Endometrium (tissue), 2 donors: Measurements from ENCODE around the gene ABHD4.
"Not testable (repeated sequence)": the region's sequence is repeated elsewhere in the genome, so short reads cannot be mapped to it uniquely, and the experiment has no call there.

Experiments
- FAIRE-seq: peaks from 2 replicates; lab custom pipeline; 2012; peaks lifted over from hg19 to GRCh38; lab: Jason Lieb, UNC
- donor health status: control.
- donor health status: control.

The ABHD4 gene

DNA sequence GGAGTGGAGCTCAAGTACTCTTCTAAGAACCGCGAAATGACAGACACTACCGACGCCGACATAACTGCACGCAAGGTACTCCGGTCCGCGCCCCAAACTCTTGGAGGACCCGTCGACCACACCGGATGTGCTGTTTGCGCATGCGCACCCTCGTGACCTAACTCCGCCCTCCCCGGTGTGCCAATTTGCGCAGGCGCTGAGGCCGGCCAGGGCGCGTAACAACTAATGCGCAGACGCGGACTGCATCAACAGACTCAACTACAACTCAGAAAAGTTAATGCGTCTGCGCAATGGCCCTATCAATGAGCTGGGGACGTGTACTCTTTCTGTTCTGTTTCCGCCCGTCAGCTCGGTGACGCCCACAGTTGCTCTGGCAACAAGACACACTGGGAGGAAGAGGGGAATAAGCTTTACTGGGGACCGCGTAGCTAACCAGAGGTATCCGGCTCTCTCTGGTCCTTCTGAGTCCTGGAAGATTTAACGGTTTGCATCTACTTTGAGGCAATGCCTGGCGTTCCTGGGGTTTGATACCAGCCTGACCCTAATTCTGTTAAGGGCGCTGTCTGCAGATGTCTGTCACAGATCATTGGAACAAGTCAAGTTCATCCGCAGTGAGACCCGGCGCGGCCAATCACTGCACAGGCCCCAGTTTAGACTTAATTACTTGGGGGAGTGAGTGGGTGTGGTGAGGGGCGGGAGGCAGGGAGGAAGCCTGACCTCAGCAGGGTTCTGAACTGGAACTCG lies 8.8 kb upstream of the ABHD4 start, which contains the start of gene DAD1:
Gene DAD1, minus strand, starts transcription at position 129 of the 744 bp plus-strand sequence. Its CDS starts 67 bp downstream, at position 62.
- FAIRE-seq, result peak; percentile 98

- no peak for FAIRE-seq
Measured at GRCh38 chr14:22593189-22593588, 4.9 kb upstream of the ABHD4 start.

GRCh38 chr14:22593601-22594000 lies 4.5 kb upstream of the ABHD4 start:
- FAIRE-seq, result no peak

DNA sequence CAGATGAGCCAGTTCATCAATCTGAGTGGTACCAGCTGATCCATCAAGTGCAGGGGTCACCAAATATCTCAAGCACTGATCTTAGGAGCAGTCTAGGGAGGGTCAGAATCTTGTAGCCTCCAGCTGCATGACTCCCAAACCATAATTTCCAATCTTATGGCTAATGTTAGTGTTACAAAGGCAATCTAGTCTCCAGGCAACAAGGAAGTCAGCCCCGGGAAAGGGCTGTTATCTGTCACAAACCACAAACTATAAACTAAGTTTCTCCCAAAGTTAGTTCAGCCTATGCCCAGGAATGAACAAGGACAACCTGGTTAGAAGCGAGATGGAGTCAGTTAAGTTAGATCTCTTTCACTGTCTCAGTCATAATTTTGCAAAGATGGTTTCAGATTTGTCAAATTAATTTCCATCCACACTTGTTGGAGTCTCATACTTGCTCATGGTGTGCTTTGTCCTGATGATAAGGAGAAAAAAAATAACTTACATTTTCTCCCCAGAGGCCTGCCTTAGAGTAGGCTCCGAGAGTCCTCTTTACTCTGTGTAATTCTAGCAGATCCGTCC lies 3.9 kb upstream of the ABHD4 start:
- no peak for FAIRE-seq

DNA sequence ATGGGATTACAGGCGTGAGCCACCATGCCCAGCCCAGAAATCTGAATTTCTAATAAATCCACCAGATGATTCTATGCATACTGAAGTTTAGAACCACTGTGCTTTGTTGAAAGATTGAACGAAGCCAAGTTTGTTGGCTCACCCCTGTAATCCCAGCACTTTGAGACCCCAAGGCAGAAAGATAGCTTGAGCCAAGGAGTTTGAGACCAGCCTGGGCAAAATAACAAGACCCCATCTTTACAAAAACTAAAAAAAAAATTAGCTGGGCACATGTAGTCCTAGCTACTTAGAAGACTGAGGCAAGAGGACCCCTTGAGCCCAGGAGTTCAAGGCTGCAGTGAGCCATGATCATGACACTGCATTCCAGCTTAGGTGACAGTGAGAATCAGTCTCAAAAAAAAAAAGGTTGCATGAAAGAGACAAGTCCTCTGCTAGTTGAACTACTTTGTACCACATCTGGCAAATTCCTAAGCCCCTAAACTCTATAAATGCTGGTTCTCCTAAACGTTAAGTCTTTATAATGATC lies 1.7 kb upstream of the ABHD4 start:
- FAIRE-seq, result no peak

- no peak for FAIRE-seq
Measured at GRCh38 chr14:22597265-22597664, 835 bp upstream of the ABHD4 start.

DNA sequence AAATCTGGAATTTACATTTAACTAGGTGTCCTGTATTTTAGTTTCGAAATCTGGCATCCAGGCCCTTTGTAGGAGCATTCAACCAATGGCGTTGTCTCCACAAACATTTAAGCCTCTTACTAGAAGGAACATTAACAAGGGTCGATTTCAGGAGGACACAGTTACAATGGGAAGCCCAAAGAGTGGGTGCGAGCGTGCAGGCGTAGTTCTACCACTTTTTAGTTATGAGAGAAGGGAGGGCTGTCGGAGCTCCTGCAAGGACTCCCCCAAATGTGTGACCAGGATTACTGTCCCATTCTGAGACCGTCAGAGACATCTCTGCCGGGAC lies 365 bp upstream of the ABHD4 start:
- FAIRE-seq, result no peak

GRCh38 chr14:22598896-22599244 lies 770 bp downstream of the ABHD4 start:
- no peak for FAIRE-seq

DNA sequence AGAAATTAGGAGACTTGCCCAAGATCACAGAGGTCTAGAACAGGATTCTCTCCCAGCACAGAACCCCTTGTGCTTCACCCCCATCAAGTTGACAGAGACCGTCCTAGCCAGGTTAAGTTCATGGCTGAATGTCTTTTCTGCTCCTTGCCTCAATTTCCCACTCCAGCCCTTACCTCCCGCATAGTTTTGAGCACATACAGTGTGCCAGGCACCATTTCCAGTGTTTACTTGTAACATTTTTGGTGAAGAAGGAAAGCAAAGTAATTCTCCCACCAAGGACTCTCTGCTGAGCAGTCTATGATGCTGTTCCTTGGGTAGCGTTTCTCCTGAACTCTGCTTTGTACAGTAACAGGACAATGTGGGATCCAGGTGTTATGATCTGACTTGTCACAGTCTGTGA lies 1.2 kb downstream of the ABHD4 start:
- FAIRE-seq, result no peak

- no peak for FAIRE-seq
Measured at GRCh38 chr14:22600027-22600426, 1.9 kb downstream of the ABHD4 start.

DNA sequence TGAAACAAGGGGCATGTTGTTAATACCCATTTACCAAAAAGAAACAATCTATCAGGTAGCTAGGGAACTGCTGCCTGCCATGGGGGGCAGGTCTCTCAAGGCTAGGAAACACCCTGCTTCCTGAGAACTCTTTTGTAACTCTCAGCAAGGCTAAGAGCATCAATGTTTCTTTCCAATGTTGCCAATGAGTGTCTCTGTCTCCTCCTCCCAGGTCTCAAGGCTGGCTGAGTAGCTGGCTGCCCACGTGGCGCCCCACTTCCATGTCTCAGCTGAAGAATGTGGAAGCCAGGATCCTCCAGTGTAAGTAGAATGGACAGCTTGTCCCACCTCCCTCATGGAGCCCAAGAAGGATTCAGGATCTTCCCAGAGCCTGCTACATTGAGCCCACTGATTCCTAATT lies 3.4 kb downstream of the ABHD4 start:
- FAIRE-seq, result no peak

DNA sequence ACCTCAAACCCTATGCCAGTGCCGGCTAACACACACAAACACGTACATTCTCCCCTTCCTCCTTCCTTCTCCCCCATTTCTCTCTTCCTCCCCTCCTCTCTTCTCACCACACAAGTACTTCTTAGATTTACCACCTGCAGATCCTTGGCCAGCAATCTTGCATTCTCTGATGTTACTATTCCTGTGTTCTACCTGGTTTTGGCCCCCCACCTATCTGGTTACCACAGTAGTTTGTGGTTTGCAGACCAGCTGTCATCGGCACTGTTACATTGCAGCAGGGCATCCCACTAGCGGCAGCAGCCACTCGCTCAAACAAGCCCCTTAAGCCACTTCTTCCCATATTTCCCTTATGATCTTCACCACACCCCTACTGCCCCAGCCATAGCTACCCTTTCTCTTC lies 3.9 kb downstream of the ABHD4 start:
- no peak for FAIRE-seq

- FAIRE-seq, result no peak
Measured at GRCh38 chr14:22602862-22603261, 4.8 kb downstream of the ABHD4 start.

DNA sequence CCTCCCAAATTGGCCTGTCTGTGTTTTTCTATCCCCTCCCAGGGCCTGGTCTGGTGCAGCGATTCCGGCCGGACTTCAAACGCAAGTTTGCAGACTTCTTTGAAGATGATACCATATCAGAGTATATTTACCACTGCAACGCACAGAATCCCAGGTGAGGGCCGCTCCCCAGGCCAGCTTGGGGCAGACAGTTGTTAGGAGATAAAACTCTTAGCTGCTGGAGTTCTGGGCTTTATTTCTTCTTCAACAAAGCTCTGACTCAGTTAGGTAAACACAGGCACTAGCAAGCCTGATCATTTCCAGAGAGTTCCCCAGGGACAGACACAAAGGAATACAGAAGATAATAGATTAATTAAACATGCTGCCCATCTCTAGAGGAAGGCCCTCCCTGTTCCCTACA lies 8.3 kb downstream of the ABHD4 start:
- no peak for FAIRE-seq

DNA sequence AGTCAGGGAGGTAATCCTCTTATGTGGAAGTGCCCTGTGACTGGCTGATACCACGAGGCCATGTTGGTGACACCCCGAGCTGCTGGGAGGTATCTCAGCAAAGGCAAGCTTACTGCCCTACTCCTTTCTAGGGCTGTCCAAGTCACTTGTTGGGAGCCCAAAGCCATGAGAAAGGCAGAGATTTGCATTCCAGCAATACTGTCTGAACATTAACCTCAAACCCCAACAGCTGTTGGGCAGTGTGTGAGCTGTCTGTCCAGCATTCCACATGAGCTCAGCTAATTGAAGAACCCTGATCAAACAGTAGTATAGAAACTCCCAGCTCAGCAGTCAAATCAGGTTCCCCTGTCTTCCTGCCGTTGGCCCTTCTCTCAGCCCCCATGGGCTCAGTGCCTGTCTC lies 9.2 kb downstream of the ABHD4 start:
- no peak for FAIRE-seq

DNA sequence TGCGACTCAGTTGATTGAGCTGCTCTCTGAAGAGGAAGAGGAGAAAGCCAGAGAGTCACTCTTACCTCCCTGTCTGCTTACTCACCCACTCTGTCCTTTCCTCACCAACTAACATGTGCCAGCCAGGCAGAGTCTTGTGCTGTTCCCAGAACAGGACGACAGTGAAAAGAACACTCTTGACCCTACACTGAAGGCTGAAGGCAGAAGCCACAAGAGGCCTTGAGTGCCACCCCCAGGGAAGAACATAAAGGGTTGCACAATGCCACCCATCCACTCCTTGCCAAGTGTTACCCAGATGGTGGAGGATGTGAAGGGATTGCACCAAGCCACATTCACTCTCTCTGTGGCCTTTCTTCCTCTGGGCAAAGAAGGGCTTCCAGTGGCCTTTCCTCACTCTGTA lies 12.8 kb downstream of the ABHD4 start:
- no peak for FAIRE-seq

GRCh38 chr14:22613106-22613695 lies 15.1 kb downstream of the ABHD4 start:
- FAIRE-seq, result no peak

DNA sequence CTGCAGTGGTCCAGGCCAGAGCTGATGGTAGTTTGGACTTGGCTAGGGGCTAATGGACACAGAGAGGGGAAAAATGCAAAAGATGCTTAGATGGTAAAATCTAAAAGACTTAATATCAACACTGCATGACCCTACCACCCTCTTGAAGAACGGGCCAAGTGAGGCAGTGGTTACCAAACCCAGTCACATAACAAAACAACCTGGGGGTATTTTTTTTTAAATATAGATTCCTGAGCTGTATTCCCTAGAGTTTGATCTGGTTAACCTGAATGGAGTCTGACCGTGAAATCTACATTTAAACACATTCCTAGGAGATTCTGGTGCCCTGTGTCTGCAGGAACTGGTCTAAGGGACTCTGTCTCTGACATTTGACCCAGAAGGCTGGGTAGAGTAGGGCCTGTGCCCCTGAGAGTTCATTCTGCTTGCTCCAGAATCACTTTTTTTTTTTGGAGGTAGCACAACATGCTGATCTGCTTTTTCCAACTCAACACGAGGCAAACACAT lies 15.7 kb downstream of the ABHD4 start:
- no peak for FAIRE-seq

DNA sequence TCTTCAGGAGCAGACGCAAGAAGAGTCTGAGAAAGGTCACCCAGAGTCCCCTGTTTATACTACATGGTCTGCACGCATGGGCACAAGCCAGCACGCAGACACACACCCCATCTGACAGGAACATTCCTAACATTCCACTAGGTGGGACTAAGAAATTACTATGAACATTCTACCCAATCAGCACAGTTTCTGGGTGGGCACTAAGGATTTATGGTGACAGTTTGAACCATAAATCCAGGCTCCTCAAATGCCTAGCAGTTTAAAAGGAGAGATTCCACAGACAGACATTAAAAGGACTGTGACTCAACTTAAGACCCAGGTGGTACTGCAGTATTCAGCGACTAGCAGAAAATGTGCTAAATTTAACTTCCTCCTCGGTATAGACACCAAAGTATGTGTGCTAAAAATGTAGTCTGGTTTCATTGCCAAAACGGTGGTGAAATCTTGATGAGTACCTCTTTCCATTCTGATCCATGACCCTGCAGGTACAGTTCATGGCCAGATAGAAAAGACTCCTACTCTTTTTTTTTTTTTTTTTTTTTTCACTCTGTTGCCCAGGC lies 16.2 kb downstream of the ABHD4 start:
- FAIRE-seq, result no peak

DNA sequence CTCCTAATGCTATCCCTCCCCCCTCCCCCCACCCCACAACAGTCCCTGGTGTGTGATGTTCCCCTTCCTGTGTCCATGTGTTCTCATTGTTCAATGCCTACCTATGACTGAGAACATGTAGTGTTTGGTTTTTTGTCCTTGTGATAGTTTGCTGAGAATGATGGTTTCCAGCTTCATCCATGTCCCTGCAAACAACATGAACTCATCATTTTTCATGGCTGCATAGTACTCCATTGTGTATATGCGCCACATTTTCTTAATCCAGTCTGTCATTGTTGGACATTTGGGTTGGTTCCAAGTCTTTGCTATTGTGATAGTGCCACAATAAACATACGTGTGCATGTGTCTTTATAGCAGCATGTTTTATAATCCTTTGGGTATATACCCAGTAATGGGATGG lies 17.7 kb downstream of the ABHD4 start:
- not testable (repeated sequence) for FAIRE-seq

GRCh38 chr14:22622255-22622654 lies 24.2 kb downstream of the ABHD4 start:
- no peak for FAIRE-seq

DNA sequence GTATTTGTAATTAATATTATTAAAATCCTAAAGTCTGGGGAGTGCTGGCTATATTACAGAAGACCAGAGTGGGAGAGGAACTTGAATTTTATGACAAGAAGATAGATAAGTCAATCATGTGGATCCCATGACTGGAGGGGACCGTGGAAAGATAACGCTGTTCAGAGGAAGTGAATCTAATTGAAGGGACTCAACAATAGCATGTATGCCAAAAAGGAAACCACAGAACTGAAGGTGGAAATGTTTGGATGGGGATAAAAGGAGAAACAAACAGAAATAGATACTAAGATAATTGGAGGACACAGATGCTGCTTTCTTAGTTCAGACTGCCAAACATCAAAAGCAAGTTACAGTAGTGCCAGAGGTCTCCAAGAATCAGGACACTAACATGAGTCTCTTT lies 24.9 kb downstream of the ABHD4 start:
- no peak for FAIRE-seq

GRCh38 chr14:22626590-22626989 lies 28.5 kb downstream of the ABHD4 start:
- no peak for FAIRE-seq
